HEK293T (cell line): ENCODE data around the gene CARD19.

Experiments used
- CTCF ChIA-PET: fragments of 350-600 bp; formaldehyde crosslinking; extraction: SDS; loops from one replicate; lab custom pipeline; 2021; ENCODE audit warnings: antibody characterized with exemption, inconsistent platforms; lab: Yijun Ruan, JAX
- POLR2A ChIA-PET: fragments of 350-600 bp; formaldehyde crosslinking; extraction: SDS; loops from one replicate; lab custom pipeline; 2020; ENCODE audit warnings: antibody characterized with exemption, inconsistent platforms; lab: Yijun Ruan, JAX
- DNase-seq: peaks from one replicate; pipeline ENCODE4 v3.0.0; 2012; ENCODE audit warnings: mixed read lengths; ENCODE audit errors: extremely low spot score
- ARNT ChIP-seq: fragments of 450-650 bp; IDR thresholded peaks from 2 replicates; pipeline ENCODE4 v1.6.1; 2017; ENCODE audit warnings: mild to moderate bottlenecking
- BHLHE40 ChIP-seq: fragments of 450-650 bp; IDR thresholded peaks from 2 replicates; pipeline ENCODE4 v1.6.1; 2016; ENCODE audit warnings: mild to moderate bottlenecking, moderate library complexity, borderline replicate concordance
- CTBP1 ChIP-seq: fragments of 450-650 bp; IDR thresholded peaks from 2 replicates; pipeline ENCODE4 v1.6.1; 2016; ENCODE audit warnings: borderline replicate concordance
- ELF4 ChIP-seq: fragments of 450-650 bp; IDR thresholded peaks from 2 replicates; pipeline ENCODE4 v1.6.1; 2017; ENCODE audit warnings: antibody characterized with exemption
- FOXA1 ChIP-seq: fragments of 450-650 bp; IDR thresholded peaks from 2 replicates; pipeline ENCODE4 v1.6.1; 2016; ENCODE audit warnings: mild to moderate bottlenecking
- FOXK2 ChIP-seq: fragments of 450-650 bp; IDR thresholded peaks from 2 replicates; pipeline ENCODE4 v1.6.1; 2016; ENCODE audit warnings: mild to moderate bottlenecking
- FOXM1 ChIP-seq: fragments of 450-650 bp; IDR thresholded peaks from 2 replicates; pipeline ENCODE4 v1.6.1; 2017; ENCODE audit warnings: mild to moderate bottlenecking, borderline replicate concordance
- HDGF ChIP-seq: fragments of 450-650 bp; IDR thresholded peaks from 2 replicates; pipeline ENCODE4 v1.6.1; 2017; ENCODE audit warnings: antibody characterized with exemption, borderline replicate concordance
- L3MBTL2 ChIP-seq: fragments of 450-650 bp; conservative IDR thresholded peaks from 2 replicates; pipeline ENCODE4 v1.6.1; 2016; ENCODE audit warnings: mild to moderate bottlenecking
- LEF1 ChIP-seq: fragments of 450-650 bp; IDR thresholded peaks from 2 replicates; pipeline ENCODE4 v1.6.1; 2017; ENCODE audit warnings: mild to moderate bottlenecking, borderline replicate concordance
- NFRKB ChIP-seq: fragments of 450-650 bp; IDR thresholded peaks from 2 replicates; pipeline ENCODE4 v1.6.1; 2016; ENCODE audit warnings: mild to moderate bottlenecking, moderate library complexity
- SP1 ChIP-seq: fragments of 450-650 bp; IDR thresholded peaks from 2 replicates; pipeline ENCODE4 v1.6.1; 2017
- SUZ12 ChIP-seq: fragments of 450-650 bp; IDR thresholded peaks from 2 replicates; pipeline ENCODE4 v1.6.1; 2016; ENCODE audit warnings: mild to moderate bottlenecking
- TARDBP ChIP-seq: fragments of 450-650 bp; IDR thresholded peaks from 2 replicates; pipeline ENCODE4 v1.6.1; 2016
- ZNF384 ChIP-seq: fragments of 450-650 bp; IDR thresholded peaks from 2 replicates; pipeline ENCODE4 v1.6.1; 2016
- TF ChIP-seq, protein P1 (sequence below): fragments of 450-650 bp; IDR thresholded peaks from 2 replicates; pipeline ENCODE4 v1.6.1; 2016

CARD19 gene

DNA sequence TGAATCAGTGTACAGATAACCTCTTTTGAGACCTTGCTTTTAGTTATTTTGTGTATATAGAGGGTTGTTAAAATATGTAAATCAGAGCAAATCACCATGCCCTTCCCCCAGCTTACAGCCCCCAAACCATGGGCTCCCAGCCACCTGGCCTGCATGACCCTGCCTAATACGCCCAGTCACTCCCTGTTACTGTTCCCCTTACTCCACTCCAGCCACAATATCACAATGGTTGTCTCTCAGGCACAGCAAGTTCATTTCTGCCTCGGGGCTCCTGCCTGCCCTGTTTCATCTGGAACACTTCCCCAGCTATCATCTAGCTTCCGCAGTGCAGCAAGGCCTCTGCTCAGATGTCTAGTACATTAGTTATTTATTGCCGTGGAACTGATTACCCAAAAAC is 5.0 kb upstream of the CARD19 start:
- ChIA-PET POLR2A (no interaction called here), CTCF (no interaction called here)
- TF ChIP-seq ELF4: no peak
- no peak for TF ChIP-seq NFRKB
- no peak for TF ChIP-seq ARNT
- no peak for TF ChIP-seq FOXK2
- TF ChIP-seq FOXM1: no peak
- TF ChIP-seq SUZ12: no peak
- no peak for TF ChIP-seq BHLHE40
- no peak for TF ChIP-seq FOXA1
- TF ChIP-seq LEF1: no peak
- no peak for TF ChIP-seq HDGF
- TF ChIP-seq CTBP1: no peak
- TF ChIP-seq L3MBTL2: no peak
- no peak for TF ChIP-seq SP1
- no peak for TF ChIP-seq TARDBP
- TF ChIP-seq, protein P1, sequence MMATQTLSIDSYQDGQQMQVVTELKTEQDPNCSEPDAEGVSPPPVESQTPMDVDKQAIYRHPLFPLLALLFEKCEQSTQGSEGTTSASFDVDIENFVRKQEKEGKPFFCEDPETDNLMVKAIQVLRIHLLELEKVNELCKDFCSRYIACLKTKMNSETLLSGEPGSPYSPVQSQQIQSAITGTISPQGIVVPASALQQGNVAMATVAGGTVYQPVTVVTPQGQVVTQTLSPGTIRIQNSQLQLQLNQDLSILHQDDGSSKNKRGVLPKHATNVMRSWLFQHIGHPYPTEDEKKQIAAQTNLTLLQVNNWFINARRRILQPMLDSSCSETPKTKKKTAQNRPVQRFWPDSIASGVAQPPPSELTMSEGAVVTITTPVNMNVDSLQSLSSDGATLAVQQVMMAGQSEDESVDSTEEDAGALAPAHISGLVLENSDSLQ: no peak
- no peak for TF ChIP-seq ZNF384
- no peak for DNase-seq

DNA sequence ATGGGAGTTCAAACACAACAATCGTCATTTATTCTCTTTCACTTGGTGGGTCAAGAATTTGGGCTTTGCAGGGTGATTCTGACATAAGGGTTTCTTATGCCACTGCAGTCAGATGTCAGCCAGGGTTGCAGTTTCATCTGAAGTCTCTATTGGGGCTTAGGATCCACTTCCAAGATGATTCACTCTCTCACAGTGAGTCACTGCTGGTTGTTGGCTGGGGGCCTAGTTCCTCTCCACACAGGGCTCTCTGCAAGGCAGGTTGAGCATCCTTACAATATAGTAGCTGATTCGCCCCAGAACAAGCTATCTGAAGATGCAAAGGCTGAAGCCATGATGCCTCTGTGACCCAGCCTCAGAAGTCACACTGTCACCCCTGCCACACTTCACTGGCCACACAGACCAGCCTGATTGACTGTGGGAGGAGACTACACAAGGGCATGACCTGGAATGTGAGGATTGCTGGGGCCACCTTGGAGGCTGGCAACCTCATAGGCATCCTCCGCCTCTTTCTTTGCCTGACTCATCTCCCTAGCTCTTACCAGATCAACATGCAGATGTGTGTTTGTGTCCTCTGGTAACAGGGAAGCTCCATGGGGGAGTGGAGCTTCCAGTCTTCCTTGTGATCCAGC is 4.5 kb upstream of the CARD19 start:
- CTCF ChIA-PET: no interaction called here
- POLR2A ChIA-PET: interaction anchor here (0.7 kb wide), 1 partner anchor 31 kb away, joined by 3 read pairs; no protein-coding TSS in a partner anchor

DNA sequence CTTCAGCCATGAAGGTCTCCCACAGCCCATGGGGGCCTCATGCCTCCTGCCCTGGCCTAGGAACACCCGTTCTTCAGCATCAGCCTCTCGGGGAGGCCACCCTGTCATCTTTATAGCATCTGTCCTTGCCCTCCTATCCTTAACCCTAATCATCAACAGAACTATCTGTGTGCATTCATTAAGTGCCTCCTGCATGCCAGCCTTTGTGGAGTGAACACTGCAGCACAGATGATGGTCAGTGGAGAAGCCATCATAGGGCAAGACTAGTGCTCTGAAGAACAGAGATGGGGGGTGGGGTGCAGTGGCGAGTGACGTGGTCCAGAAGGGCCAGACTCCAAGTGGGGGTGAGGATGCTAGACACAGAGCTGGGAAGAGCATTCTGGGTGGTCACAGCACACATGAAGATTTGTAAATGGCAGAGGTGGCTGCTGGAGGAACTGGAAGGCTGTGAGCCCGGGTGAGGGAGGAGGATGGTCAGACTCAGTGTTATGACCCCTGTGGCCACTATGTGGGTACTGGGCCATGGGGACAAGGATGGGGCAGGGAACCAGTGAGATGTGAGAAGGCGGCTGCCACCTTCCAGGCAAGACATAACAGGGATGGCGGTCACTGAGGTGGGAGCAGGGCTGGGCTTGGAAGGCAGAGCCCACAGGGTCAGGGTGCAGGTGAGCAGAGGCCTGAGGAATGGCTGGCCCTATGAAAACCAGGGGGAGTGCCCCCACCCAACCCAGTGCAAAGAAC is 3.6 kb upstream of the CARD19 start:
- CTCF ChIA-PET: no interaction called here
- TF ChIP-seq ARNT (no peak), FOXA1 (no peak), L3MBTL2 (no peak), CTBP1 (no peak), HDGF (no peak), FOXK2 (no peak), BHLHE40 (no peak), NFRKB (no peak), SP1 (no peak), LEF1 (no peak), ZNF384 (no peak), FOXM1 (no peak), TARDBP (no peak), SUZ12 (no peak), ELF4 (no peak)
- TF ChIP-seq, protein P1: no peak
- POLR2A ChIA-PET: no interaction called here

More for the DNA sequence above, 4.5 kb upstream of the CARD19 start:
- DNase-seq: no peak
- TF ChIP-seq L3MBTL2 (no peak), BHLHE40 (no peak), ARNT (no peak), FOXA1 (no peak), FOXM1 (no peak), LEF1 (no peak), SUZ12 (no peak), HDGF (no peak), NFRKB (no peak), ELF4 (no peak), SP1 (no peak), ZNF384 (no peak), CTBP1 (no peak), FOXK2 (no peak), TARDBP (no peak)
- TF ChIP-seq, protein P1: no peak

DNA sequence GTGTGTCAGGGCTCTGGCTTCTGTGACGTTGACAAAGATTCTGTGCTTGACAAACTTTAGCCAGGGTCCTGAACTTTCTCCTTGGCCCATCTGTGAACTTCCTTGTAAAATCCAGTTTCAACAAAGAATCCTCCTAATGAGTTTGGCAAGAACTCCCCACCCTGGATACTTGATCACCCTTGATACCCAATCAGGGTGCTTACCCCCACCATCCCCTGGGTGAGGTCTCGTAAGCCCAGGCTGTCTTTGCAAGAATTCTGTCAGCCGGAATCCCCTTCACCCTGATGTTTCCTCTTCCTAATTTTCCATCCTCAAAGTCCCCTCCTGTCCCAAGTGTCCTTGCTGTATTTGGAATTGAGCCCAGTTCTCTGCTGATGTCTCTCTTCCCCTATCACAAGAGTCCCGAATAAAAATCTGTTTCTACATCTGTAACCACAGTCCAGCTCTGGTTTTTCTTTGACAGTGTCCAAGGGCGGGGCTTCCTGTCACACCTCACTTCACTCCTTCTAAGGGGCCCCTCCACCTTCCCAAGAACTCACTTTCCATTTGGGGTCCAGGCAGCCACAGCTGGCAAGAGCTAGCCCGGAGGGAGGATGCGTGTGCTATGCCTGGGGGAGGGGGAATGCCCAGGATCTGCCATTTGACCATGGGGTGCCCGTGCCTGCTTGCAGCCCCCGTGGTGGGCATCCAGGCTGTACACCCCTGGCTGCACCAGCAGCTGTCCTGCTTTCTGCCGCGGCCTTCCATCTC is 2.7 kb upstream of the CARD19 start:
- ChIA-PET POLR2A (no interaction called here), CTCF (interaction anchor here (0.6 kb wide), 1 partner anchor 136 kb away, joined by 4 read pairs; no protein-coding TSS in a partner anchor)
- TF ChIP-seq HDGF (no peak), CTBP1 (no peak), FOXA1 (no peak), BHLHE40 (no peak), NFRKB (no peak), TARDBP (no peak), FOXM1 (no peak), LEF1 (no peak), ZNF384 (no peak), SP1 (no peak), ARNT (no peak), FOXK2 (no peak), SUZ12 (no peak), ELF4 (no peak), L3MBTL2 (no peak)
- TF ChIP-seq, protein P1: no peak
- no peak for DNase-seq

More for the DNA sequence above, 3.6 kb upstream of the CARD19 start:
- no peak for DNase-seq
